ENCODE results near the gene SERPINA12.
"Not testable (repeated sequence)": the region's sequence is repeated elsewhere in the genome, so short reads cannot be mapped to it uniquely, and the experiment has no call there.

Gene SERPINA12

DNA sequence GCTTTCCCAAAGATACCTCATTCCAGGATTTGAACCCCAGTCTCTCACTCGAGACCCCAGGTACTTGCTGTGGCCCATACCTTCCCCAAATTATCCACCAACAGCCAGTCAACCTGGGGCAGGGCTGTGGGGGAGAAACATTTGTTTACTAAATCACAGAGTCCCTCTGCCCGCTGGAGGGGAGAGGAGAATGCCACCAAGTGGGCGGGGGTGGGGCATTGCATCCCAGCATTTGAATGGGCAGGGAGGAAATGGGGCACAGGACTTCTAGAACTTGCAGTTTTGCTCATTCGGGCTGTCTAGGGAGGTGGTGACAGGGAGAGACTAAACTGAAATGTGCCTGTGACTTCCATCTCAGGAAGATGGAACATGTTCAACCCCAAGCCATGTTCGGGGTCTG, 22.4 kb downstream of the SERPINA12 start:
- FAIRE-seq = no peak

DNA sequence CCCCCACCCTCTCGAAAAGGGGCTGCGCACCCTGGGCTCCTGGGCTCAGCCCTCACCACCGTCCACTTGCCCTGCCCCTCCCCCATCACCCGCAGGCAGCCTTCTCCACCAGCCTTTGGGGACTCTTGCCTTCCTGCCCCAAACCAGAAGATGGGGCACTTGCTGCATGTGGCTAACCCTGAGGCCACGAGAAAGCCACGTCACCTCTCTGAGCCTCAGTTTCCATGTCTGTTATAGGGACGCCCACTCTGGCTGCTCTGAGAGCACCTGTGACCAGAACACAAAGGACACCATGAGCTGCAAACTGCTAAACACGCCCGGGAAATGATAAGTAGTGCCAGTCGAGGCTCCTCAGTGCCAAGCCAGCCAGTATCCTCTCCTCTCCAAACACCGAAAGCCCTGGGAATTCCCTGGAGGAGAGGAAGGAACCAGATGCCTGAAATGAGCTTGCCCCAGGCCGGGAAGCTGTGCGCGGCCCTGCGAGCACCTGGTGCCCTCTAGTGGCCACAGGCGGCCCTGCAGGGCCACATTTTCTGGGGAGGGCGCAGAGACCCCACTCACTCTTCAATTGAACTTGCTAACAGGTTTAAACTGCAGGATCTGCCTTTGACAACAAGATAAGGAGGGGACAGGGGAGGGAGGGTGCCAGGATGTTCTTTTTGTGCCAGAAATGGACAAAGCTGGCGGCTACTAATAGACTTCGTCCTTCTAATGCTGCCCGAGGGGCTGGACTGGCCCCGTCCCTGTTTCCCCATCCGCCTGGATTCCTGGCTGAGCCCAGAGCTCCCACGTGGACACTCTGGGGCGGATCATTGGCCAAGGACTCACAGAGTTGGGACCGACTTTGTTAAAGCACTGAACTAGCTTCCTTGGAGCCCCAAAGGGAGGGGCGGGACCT, 23.1 kb downstream of the SERPINA12 start:
- FAIRE-seq = no peak

DNA sequence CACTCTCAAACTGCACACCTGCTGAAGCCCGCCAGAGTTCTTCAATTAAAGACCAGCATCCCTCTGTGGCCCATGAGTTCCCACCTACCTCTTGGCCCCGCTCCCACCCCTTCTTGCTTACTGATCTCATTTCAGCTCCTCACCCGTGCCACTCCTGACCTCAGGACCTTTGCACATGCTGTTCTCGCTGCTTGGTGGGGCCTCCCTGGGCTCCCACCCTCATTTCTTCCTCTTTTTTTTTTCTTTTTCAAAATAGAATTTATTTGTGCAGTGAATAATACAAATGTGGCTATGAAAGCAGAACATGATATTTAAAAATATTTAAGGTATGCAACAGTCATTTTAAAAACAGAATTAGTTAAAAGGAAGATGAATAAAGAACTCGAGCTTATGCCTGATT, 24.8 kb downstream of the SERPINA12 start:
- FAIRE-seq = no peak

DNA sequence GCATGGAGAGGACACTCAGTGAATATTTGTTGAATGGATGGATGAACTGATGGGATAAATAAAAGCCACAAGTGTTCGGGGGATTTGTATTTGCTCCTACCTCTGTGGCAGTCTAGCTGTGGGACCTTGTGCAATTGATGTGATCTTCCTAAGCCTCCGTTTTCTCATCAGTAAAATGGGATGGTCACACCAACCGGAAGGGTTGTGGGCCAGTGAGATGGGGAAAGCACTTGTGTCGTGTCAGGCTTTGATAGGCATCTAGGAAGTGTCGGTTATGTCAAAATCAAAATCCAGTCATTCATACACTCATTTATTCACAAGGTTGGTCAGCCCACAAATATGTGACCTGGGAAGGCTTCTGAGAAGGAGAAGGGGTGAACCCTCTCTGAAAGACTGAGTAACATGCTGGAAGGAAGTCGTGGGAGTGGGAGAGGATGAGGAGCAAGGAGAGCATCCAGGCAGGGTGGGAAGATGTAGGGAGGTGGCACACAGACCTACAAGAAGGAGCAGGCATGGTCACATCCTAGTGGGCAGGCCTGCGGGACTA, 25.5 kb downstream of the SERPINA12 start:
- FAIRE-seq = no peak

DNA sequence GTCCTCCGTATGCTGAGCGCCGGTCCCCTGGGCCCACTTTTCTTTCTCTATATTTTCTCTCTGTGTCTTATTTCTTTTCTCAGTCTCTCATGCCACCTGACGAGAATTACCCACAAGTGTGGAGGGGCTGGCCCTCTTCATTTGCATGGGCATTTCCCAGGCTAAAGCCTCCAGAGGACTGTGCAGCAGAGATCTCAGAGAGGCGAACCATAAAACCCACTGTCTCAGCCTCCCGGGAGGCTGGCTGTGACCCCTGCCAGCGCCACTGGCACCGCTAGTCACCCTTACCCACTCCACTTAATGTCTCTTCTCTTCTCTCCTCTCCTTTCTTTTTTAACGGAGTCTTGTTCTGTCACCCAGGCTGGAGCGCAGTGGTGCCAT, 26.2 kb downstream of the SERPINA12 start:
- FAIRE-seq = no peak

DNA sequence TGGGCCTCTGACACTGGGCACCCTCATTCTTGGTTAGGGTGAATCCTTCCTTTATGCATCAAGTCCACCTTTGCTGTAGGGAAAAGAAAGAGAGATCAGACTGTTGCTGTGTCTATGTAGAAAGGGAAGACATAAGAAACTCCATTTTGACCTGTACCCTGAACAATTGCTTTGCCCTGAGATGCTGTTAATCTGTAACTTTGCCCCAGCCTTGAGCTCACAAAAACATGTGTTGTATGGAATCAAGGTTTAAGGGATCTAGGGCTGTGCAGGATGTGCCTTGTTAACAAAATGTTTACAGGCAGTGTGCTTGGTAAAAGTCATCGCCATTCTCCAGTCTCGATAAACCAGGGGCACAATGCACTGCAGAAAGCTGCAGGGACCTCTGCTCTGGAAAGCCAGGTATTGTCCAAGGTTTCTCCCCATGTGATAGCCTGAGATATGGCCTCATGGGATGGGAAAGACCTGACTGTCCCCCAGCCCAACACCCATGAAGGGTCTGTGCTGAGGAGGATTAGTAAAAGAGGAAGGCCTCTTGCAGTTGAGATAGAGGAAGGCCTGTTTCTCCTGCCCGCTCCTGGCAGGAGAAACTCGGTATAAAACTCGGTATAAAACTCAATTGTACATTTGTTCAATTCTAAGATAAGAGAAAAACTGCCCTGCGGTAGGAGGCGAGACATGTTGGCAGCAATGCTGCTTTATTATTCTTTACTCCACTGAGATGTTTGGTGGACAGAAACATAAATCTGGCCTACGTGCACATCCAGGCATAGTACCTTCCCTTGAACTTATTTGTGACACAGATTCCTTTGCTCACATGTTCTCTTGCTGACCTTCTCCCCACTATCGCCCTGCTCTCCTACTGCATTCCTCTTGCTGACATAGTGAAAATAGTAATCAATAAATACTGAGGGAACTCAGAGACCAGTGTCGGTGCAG, 26.9 kb downstream of the SERPINA12 start:
- not testable (repeated sequence) for FAIRE-seq

DNA sequence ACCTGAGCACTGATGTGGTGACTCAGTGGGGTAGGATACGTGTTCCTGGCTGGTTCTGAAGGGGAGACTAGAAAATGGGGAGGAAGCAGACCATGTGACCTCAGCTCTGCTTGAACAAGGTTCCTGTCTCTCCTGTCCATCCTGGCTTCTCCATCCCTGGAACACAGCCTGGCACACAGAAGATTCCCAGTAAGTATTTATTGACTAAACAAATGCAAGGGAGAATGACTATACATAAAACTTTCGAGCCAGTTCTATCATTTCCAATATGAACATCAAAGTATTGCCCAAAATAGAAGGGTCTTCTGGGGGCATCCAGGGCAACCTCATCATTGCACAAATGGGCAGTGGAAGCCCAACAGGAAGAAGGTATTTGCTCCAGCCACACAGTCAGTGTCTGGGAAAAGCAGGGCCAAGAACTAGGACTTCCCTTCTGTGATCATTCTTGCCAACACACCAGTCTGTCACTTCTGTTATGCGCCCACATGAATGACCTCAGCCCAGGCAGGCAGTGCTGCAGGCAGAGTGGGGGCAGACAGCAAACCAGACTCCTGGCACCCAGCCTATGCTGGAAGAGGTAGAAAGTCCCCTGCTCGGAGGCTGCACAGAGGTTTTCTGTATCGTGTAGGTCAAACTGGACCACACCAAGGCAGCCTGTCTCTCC, 27.7 kb downstream of the SERPINA12 start:
- no peak for FAIRE-seq

DNA sequence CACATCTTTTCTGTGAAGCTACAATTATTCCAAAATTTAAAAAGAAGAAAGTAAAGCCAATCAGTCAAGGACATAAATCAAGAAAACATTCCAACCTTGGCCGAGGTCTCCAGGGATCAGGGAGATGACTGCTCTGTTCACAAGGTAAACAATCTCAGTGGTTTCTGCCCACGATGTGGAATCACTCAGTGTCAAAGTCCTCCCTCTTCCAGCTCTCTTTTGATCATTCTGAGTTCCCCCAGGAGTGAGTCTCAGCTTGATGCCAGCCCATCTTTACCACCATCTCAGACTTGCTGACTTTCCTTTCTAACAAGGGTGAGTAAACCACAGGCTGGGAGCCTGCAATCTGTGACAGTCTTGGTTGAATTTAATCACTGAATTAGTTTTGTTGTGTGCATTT, 28.5 kb downstream of the SERPINA12 start:
- FAIRE-seq = no peak

DNA sequence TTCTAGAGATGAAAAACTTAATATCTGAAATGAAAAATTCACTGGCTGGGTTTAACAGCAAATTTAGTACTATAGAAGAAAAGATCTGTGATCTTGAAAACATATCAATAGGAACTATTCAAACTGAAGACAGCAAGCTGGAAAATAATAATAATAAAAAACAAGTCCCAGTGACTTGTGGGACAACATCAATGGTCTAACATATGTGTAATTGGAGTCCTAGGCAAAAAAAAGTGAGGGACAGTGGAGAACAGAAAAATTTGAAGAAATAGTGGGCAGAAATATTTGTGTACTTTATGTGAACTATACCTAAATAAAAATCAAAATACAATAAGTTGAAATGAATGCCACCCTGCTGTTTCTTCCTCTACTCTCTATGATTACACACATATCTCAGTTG, 30.8 kb downstream of the SERPINA12 start:
- FAIRE-seq = no peak

DNA sequence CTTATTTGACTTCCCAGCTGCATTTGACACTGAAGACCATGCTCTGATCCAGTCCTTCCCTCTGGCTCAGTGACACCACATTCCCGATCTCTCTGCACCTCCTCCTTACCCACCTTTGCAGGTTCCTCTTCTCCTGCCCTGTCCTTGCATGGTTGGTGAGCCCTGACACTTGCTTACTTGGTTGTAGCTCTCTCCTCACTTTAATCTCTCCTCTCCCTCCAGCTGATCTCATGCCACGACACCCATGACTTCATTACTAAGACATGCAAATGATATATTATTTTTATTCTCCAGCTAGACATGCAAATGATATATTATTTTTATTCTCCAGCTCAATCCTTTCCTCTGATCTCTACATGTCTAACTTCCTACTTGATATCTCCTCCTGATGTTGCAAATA, 33.2 kb downstream of the SERPINA12 start, which contains the start of gene SERPINA9:
SERPINA9 (minus strand) TSS at position 175 of the 400 bp plus-strand sequence. CDS start 6,357 bp downstream, outside the sequence.
- FAIRE-seq = no peak

DNA sequence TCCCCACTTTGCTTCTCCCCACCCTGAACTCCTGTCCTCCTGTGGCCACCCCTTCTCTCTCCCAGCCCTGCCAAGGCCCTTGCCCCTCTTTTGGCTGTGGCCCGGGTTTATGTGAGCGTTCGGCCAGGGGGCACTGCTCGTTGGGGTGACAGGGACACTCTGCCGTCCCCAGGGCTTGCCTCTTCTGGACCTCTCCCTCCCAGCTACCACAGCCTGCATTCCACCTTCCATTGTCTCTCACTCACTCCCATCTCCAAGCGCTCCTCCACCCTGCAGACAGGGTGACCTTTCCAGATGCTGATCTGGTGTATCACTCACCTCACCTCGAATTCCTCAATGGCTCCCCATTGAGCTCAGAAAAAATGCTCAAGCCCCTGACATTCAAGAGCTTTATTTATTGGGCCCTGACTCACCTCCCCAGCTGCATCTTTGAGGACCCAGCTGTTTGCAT, 34.7 kb downstream of the SERPINA12 start:
- no peak for FAIRE-seq

DNA sequence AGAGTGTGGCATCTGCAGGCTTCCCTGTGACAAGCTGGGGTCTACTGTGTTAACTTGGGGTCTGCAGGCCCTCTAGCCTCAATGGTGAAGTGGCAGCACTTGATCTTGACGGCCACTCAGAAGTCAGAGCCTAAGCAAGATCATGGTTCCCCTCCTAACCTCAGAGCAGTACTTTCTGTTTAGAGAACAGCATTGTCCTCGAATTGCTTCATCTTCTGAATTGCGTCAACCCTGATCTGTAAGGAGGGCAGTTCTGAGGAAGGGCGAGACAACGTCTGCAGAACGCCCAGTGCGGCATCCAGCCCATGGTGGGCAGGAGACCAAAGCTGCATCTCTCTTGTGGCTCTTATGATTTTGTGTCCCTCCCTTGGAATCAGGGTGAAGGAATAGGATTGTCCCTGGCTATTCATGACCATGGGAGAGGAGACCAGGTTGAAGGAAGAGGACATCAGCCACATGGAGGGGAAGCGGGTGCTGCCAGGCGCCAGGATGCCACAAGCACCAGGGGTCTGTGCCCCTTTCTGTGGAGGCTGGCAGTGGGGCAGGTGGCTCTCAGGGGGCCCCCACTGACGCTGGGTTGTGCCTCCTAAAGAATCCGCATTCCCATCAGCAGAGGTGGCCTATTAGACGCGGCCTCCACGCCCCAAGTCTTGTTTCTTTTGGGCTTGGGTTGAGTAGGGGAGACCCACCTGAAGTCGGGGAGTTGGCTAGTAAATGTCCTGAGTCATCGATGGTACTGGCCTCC, 35.4 kb downstream of the SERPINA12 start:
- FAIRE-seq = no peak

DNA sequence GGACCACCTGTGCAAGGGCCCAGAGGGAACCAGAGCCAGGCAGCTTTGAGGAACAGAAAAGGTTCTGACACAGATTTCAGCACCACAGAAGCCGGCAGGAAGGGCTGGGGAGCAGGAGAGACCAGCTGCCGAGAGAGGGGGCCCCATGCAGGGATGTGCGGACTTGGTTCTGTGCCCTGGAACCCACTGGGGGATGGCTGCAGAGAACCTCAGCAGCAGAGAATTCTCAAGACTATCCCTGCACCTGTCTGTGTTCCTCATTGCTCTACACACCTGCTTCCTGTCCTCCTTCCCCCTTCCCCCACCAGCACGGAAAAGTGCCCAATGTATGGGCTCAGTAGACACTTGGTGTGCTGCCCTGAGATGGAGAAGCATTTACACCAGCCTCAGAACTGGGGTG, 36.4 kb downstream of the SERPINA12 start:
- FAIRE-seq = no peak

DNA sequence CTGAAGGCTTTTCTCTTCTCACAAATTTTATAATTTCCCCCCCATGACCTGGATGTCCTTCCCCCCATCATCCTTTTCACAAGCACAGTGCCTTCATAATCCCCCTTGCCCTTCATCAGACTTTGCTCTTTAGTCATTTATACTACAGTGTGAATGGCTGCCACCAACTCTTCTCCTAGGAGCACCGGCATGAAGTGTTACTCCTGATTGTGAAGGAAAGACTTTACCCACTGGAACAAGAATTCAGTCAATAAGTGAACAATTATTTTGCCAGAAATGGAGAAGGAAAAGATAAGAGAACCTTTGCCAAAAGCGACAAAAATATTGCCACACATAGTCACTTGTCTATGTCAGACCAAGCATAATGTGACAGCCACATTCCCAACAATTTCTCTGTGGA, 38.2 kb downstream of the SERPINA12 start:
- FAIRE-seq = no peak

DNA sequence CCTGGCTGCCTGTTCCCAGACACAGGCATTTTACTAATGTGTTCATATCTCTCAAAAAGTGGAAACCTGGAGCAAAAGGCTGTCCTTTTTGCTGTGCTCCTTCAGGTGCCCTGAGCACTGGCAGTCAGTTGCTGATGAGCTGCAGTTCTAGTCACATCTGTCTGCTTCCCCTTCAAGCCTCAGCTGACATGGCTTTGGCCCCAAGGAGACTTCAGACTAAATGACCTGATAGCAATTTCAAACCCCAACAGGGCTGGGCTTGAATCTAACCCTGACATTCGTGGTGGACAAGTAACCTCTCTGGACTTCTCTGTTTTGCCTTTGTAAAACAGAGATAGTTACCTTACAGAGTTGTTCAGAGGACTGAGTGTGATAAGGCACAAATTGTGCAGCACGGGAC, 39.0 kb downstream of the SERPINA12 start:
- FAIRE-seq = no peak

DNA sequence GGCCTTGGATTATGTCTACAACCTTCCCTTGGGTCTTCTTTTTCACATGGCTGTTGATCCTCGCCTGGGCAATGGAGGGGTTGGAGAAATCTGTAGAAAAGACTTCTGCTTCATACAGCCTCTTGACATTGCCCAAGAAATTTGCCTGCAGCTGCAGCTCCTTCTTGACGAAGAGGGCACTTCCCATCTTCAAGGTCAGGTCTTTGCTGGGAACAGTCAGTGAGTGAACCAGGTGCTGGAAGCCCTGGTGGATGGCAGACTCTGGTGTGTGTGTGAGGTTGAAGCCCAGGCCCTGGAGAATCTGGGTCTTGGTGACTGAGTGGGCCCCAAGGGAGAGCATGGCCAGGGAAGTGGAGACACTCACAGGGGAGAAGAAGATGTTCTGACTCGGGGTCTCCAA, 40.0 kb downstream of the SERPINA12 start:
- FAIRE-seq = no peak

DNA sequence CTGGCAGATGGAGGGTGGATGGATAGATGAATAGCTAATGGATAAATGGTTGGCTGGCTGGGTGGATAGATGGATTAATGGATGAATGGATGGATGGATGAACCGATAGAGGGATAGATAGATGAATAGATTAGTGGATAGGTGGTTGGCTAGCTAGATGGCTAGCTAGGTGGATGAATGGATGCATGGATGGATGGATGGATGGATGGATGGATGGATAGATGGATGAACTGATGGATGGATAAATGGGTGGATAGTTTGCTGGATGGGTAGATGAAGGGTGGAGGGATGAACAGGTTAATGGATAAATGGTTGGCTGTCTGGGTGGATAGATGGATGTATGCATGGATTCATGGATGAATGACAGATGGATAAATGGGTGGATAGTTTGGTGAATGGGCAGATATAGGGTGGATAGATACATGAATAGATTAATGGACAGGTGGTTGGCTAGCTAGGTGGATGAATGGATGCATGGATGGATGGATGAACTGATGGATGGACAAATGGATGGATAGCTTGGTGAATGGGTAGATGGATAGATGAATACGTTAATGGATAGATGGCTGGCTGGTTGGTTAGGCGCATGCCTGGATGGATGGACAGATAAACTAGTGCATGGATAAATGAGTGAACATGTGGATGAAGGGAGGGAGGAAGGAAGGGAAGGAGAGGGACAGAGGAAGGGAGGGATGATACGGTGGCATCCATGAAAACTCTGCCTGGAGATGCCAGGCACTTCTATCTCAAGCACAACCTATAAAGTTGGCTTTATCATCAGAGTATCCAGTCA, 41.3 kb downstream of the SERPINA12 start:
- FAIRE-seq = no peak

DNA sequence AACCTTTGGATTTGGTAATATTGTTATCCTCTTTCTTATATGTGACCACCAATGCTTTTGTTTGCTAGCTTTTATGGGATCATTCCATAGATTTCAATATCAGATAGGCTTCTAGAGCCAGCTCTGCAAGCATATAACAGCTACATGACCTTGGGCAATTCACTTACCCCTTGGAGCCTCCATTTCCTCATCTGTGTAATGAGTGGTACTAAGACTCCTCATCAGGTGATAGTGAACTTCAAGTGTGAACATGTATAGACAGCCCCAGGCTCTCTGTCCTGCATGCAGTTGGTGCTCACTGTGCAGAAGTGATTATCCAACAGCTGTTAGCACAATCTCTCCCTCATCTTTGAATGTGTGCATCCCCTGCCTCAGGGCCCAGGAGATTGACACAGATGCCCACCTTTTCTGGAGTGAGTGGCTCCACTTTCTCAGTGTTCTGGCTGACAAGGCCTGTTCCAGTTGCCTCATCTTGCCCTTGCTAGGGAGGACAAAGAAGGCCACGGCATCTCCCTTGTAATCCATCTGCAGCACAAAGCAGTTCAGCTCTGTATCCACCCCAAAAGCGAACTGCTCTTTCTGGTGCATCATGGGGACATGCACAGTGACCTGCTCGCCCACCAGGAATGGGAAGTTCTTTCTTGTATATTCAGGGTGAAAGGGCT, 42.4 kb downstream of the SERPINA12 start:
- no peak for FAIRE-seq

DNA sequence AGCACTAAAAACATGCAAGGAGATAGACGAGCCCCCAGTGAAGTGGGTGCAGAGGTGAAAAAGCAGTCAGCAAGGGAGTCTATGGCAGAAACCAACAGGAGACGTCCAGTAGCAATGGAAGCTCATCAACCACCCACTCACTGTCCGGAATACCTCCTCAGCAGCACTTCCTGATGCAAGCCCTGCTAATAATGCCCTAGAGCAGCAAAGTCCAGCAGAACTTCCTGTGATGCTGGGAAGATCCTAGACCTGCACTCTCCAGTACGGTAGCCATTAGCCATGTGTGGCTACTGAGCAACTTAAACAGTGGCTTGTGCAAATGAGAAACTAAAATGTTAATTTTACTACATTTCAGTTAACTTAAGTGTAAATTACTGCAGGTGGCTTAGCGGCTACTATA, 44.2 kb downstream of the SERPINA12 start:
- no peak for FAIRE-seq

DNA sequence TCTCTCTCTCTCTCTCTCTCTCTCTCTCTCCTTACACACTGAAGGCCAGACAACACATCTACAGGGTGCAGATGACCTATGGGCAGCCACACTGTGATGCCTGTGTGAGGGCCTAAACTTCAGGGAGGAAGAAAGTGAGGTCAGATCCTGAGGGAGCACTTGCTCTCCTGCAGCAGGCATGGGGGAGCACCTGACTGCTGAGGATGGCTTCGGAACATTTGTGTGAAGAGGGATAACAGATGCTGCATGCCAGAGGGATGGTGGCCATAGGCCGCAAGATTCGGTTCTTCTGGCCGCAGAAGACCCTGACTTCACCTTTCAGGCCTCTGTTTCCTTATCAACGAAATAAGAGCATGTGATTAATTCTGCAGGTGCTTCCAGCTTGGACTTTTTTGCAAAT, 45.0 kb downstream of the SERPINA12 start:
- FAIRE-seq = no peak
